Tibial artery (tissue), 4 donors: ENCODE data around the gene SCGB1D1.
A peak's percentile ranks its signal among the peaks of the same experiment; 100 is the strongest.

Experiments
- DNase-seq, 2 donors: peaks; one replicate each; pipeline ENCODE4 v3.0.0-alpha.2; 2019
- H3K27ac ChIP-seq, 2 donors: fragments of 200-600 bp; sonication (generic) in 1 of 2; 1 replicate in 1 of 2; 2 replicates in 1 of 2; pipeline ENCODE4 v1.5.1; 2018 to 2019; ENCODE audit warnings: mild to moderate bottlenecking in 1 of 2
- H3K27me3 ChIP-seq, 2 donors: fragments of 200-600 bp; sonication (generic) in 1 of 2; one replicate each; pipeline versions ENCODE4 v1.5.1 to v1.6.0; 2016 to 2019
- H3K36me3 ChIP-seq, 3 donors: fragments of 200-600 bp; sonication (generic) in 2 of 3; one replicate each; pipeline ENCODE4 v1.5.1; 2016 to 2019; ENCODE audit warnings: mild to moderate bottlenecking in 2 of 3
- H3K4me1 ChIP-seq, 4 donors: fragments of 200-600 bp; sonication (generic) in 2 of 4; 1 replicate in 3 of 4; 2 replicates in 1 of 4; pipeline ENCODE4 v1.5.1; 2016 to 2019
- H3K4me3 ChIP-seq, 2 donors: fragments of 200-600 bp; sonication (generic) in 1 of 2; 1 replicate in 1 of 2; 2 replicates in 1 of 2; pipeline ENCODE4 v1.5.1; 2018 to 2019; ENCODE audit warnings: mild to moderate bottlenecking in 2 of 2
- H3K9me3 ChIP-seq, 3 donors: fragments of 200-600 bp; sonication (generic) in 1 of 3; one replicate each; pipeline ENCODE4 v1.5.1; 2016 to 2019
- CTCF ChIP-seq, 2 experiments: fragments of 200-600 bp in 1 of 2; fragments of 450-650 bp in 1 of 2; IDR thresholded peaks; one replicate each; pipeline ENCODE4 v1.5.1; 2017 to 2019; ENCODE audit warnings: antibody characterized with exemption in 2 of 2, mild to moderate bottlenecking in 1 of 2, moderate library complexity in 1 of 2
- intact Hi-C: fragments of 100-400 bp; cut with DNase I; formaldehyde crosslinking; loops from one replicate; pipeline ENCODE4 v1.15.0; 2023; ENCODE audit warnings: low total_unique reads

SCGB1D1 gene

DNA sequence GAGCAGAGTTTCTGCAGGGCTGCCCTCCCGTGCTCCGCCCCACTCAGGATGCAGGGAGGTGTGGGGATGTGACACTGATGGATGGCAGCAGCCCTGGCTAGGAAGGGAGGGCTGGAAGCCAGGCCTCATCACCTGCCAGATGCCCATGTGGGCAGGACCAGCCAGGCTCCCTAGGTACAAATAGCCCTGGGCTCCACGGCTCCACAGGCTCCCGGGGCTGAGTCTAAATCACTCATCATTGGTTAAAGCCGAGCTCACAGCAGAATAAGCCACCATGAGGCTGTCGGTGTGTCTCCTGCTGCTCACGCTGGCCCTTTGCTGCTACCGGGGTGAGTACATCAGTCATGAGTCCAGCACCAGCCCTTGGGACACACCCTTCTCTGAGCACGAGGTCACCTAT, at the start of gene SCGB1D1:
Gene SCGB1D1, plus strand, starts transcription at position 206 of the 400 bp plus-strand sequence. Its CDS starts 69 bp downstream, at position 275.
- Histone ChIP-seq H3K27ac (no peak within 1 kb of the TSS), H3K4me1 (no peaks in the 10 kb centered on the region), H3K36me3 (no peaks in the 10 kb centered on the region), H3K27me3 (peaks cover 0 to 36% of the 10 kb centered on the region in 2 donors), H3K9me3 (no peaks in the 10 kb centered on the region), H3K4me3 (no peak within 1 kb of the TSS)
- no peak for TF ChIP-seq CTCF (IDR thresholded peaks at IDR 0.05)
- no peak for DNase-seq
- intact Hi-C loops = no loop called here

GRCh38 chr11:62140304-62141110, 49.5 kb upstream of the SCGB1D1 start:
- no peak overlapping the region for H3K27ac ChIP-seq
- intact Hi-C loops = no loop called here
- peak; percentile 12 to 65 for DNase-seq
- no peaks in the 10 kb centered on the region for H3K9me3 ChIP-seq
- no peak for TF ChIP-seq CTCF (IDR thresholded peaks at IDR 0.05)
- no peak overlapping the region for H3K4me3 ChIP-seq
- peaks cover 35 to 78% (median 58%) of the 10 kb centered on the region in 3 donors for H3K36me3 ChIP-seq
- no peaks in the 10 kb centered on the region for H3K4me1 ChIP-seq
- H3K27me3 ChIP-seq = no peaks in the 10 kb centered on the region

DNA sequence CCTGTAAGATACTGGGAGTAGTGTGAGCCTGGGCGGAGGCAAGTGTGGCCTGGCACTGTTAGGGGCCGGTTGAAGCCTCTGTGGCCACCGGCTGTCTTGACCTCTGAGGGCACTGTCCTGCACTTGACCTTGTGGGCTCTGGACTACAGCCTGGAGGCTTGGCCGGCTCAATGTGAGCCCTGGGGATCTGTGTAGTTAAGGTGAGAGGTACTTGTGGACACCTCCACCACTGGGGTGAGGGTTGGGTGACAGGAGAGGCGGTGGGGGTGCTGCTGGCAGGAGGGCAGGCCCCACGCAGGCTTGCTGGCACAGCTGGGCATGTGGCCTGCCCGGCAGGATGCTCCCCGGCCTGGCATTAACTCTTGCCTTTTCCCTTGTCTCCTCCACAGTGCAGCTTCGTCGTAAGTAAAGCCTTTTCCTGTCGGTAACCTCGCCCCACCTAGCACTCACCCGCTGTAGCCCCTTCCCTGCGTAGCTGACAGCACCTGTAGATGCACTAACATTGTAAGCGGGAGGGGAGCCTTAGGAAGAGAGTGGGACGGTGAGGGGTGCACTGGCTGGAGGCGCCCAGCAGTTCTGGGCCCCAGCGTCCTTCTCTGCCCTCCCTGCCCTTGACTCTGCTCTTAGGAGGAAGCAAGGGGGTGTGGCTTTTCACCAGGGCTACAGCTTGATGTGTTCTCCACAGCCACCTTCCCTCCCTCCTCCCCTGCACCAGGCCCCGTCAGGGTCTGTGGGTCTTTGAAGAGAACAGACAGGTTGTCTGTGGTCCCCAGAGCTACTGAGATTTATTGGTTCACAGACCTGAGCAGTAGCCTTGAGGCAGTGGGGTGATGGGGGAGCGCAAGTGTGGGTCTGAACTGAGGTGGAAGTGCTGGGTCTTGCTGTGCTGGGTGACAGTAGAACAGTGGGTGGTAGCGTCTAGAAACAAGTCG, 48.6 kb upstream of the SCGB1D1 start:
- peaks cover 38 to 87% (median 67%) of the 10 kb centered on the region in 3 donors for H3K36me3 ChIP-seq
- intact Hi-C loops = no loop called here

DNA sequence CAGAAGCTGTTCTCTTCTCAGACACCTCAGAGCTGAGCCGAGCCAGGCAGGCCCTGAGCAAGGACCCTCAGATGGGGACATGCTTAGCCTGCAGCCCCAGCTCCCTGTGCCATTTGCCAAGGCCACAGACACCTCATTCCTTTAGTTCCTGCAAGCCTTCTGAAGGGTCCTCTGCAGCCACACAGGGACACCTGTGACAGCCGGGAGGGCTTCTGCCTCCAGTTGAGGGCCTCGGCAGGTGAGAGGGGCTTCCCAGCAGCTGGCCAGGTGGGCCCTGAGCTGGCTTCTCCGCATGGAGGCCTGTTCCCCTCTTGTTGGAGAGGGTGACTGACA, 48.0 kb upstream of the SCGB1D1 start:
- no peaks in the 10 kb centered on the region for H3K27me3 ChIP-seq
- intact Hi-C loops = no loop called here
- no peak overlapping the region for H3K27ac ChIP-seq
- H3K4me3 ChIP-seq = no peak overlapping the region
- H3K4me1 ChIP-seq = no peaks in the 10 kb centered on the region
- peak; percentile 9 to 42 for DNase-seq
- no peaks in the 10 kb centered on the region for H3K9me3 ChIP-seq
- peaks cover 45 to 93% (median 73%) of the 10 kb centered on the region in 3 donors for H3K36me3 ChIP-seq
- no peak for TF ChIP-seq CTCF (IDR thresholded peaks at IDR 0.05)

More for the DNA sequence above, 48.6 kb upstream of the SCGB1D1 start:
- DNase-seq = peak; percentile 10 to 48
- no peak for TF ChIP-seq CTCF (IDR thresholded peaks at IDR 0.05)
- Histone ChIP-seq H3K4me3 (no peak overlapping the region), H3K27me3 (no peaks in the 10 kb centered on the region), H3K9me3 (no peaks in the 10 kb centered on the region), H3K27ac (no peak overlapping the region), H3K4me1 (no peaks in the 10 kb centered on the region)

DNA sequence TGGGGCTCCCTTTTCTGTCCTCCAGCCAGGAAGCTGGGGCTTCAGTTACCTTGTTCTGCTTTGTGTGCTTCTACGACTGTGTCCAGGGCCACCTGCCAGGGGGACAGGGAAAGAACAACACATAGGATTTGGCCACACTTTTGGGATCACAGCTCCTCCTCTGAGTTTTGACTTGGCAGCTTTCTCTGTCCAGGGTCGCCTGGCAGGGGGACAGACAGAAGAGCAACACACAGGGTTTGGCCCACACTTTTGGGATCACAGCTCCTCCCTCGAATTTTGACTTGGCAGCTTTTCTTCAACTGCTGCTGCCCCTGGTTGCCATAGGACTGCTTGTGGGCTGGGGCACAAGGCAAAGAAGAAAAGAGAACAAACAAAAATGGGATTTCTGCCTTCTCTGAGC, 47.1 kb upstream of the SCGB1D1 start:
- Histone ChIP-seq H3K27me3 (no peaks in the 10 kb centered on the region), H3K36me3 (peaks cover 52 to 100% (median 80%) of the 10 kb centered on the region in 3 donors), H3K4me1 (no peaks in the 10 kb centered on the region), H3K4me3 (no peak overlapping the region), H3K9me3 (no peaks in the 10 kb centered on the region), H3K27ac (no peak overlapping the region)
- intact Hi-C loops = no loop called here
- DNase-seq = peak in 1 of 2 donors; percentile 25
- TF ChIP-seq CTCF (IDR thresholded peaks at IDR 0.05) = no peak
